ENCODE results near the gene NOL7.

NOL7 gene

GRCh38 chr6:13597073-13597472, 18.1 kb upstream of the NOL7 start:
- no peak for DNase-seq (ENCODE audit: low read depth, low spot score)

- DNase-seq (ENCODE audit: low read depth, low spot score) = no peak
These were observed 15.1 kb upstream of the NOL7 start for GRCh38 chr6:13600036-13600435.

- DNase-seq (ENCODE audit: low read depth, low spot score) = no peak
These were observed 11.0 kb upstream of the NOL7 start for GRCh38 chr6:13604135-13604534.

- no peak for DNase-seq (ENCODE audit: low read depth, low spot score)
These were observed 10.4 kb upstream of the NOL7 start for GRCh38 chr6:13604546-13605416.

GRCh38 chr6:13605634-13606033, 9.5 kb upstream of the NOL7 start:
- no peak for DNase-seq (ENCODE audit: low read depth, low spot score)

- DNase-seq (ENCODE audit: low read depth, low spot score) = no peak
These were observed 3.4 kb upstream of the NOL7 start for GRCh38 chr6:13611715-13612114.

- peak; percentile 5 for DNase-seq (ENCODE audit: low read depth, low spot score)
These were observed 2.0 kb upstream of the NOL7 start for GRCh38 chr6:13613029-13613594.

GRCh38 chr6:13614126-13614925, 809 bp upstream of the NOL7 start:
- DNase-seq (ENCODE audit: low read depth, low spot score) = no peak

- peak; percentile 59 for DNase-seq (ENCODE audit: low read depth, low spot score)
These were observed 621 bp downstream of the NOL7 start for GRCh38 chr6:13615792-13616120.

- DNase-seq (ENCODE audit: low read depth, low spot score) = no peak
These were observed 1.9 kb downstream of the NOL7 start for GRCh38 chr6:13617066-13617465.

- DNase-seq (ENCODE audit: low read depth, low spot score) = peak; percentile 50
These were observed 9.7 kb downstream of the NOL7 start for GRCh38 chr6:13624871-13625288.

GRCh38 chr6:13629459-13630116, 14.5 kb downstream of the NOL7 start:
- DNase-seq (ENCODE audit: low read depth, low spot score) = no peak

GRCh38 chr6:13630499-13630898, 15.4 kb downstream of the NOL7 start:
- no peak for DNase-seq (ENCODE audit: low read depth, low spot score)

GRCh38 chr6:13633343-13633742, 18.2 kb downstream of the NOL7 start:
- no peak for DNase-seq (ENCODE audit: low read depth, low spot score)

- DNase-seq (ENCODE audit: low read depth, low spot score) = no peak
These were observed 21.0 kb downstream of the NOL7 start for GRCh38 chr6:13635948-13636658.

GRCh38 chr6:13638014-13638413, 22.9 kb downstream of the NOL7 start:
- DNase-seq (ENCODE audit: low read depth, low spot score) = no peak

GRCh38 chr6:13638626-13639025, 23.5 kb downstream of the NOL7 start:
- no peak for DNase-seq (ENCODE audit: low read depth, low spot score)

- no peak for DNase-seq (ENCODE audit: low read depth, low spot score)
These were observed 26.2 kb downstream of the NOL7 start for GRCh38 chr6:13641315-13641714.

GRCh38 chr6:13643125-13643524, 28.0 kb downstream of the NOL7 start:
- no peak for DNase-seq (ENCODE audit: low read depth, low spot score)

- DNase-seq (ENCODE audit: low read depth, low spot score) = no peak
These were observed 33.7 kb downstream of the NOL7 start for GRCh38 chr6:13648850-13649249.

GRCh38 chr6:13649393-13649792, 34.3 kb downstream of the NOL7 start:
- no peak for DNase-seq (ENCODE audit: low read depth, low spot score)
